HG03103 (cell line): ENCODE measurements around the gene KIF5C.

Source experiments
- ATAC-seq: cut with Tn5 transposase; IDR thresholded peaks from one replicate; pipeline ENCODE4 v1.9.1; 2021; ENCODE audit warnings: low read depth; ENCODE audit not compliant: unreplicated experiment

Gene KIF5C

DNA sequence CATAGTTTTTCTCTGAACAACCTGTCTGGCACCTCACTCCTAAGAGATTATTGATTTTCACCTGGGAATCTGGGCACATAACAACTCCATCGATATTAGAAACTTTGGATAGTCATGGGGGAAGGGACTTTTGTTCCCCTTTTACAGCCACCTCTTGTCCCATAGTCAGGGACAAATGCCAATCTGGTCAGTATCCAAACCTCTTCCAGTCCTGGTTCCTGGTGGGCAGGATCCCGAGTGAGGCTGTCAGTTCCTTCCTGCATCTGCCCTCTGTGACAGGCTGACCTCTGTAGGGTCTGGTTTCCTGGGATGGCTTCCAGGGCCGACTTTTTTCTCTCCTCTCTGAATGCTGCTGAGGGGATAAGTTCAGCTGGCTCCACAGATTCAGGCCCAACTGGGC, 11.0 kb downstream of the KIF5C start:
- ATAC-seq = no peak

DNA sequence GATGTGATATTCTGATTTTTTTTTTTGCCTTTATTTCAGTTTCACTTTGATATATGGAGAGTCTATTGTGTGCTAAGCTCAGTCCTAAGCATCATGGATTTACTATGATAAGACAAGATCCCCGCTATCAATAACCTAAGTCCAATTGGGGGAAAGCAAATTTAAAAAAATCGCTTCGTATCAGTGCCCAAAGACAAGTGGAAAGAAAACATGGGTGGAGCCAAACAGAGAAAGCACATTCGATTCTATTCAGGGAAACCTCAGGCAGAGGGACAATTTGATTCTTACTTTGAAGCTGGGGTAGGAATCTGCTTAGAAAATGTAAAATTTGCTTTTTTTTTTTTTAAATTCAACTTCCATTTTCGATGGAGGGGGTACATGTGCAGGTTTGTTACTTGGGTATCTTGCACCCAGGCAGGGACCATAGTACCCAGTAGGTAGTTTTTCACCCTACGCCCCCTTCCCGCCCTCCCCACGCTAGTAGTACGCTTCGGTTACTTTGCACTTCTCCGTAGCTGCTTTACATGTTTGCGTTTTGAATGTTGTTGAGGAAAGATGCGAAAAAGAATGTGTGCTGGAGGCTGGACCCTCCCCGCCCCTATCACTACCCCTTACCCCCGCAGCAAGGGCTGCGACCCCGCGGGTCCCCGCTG, 12.4 kb downstream of the KIF5C start:
- no peak for ATAC-seq

GRCh38 chr2:148888003-148888501, 13.0 kb downstream of the KIF5C start:
- ATAC-seq = no peak

DNA sequence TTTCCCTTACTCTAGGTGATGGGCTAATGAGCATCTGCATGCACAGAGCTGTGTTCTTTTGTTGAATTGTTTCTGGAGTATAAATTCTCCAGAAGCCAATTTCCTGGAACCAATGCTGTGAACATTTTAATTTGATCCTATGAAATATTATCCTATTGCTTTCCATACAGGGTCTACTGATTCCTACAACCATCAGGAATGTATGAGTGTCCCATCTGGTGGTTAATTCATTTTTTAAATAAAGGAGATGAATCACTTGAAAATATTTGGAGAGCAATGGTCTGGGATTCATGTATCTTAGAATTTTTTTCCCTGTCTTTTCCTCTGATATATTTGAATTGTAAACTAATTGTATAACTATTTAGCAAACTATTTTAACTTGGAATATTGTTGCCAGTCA, 14.0 kb downstream of the KIF5C start:
- ATAC-seq = no peak

- ATAC-seq = no peak
Observed at GRCh38 chr2:148893906-148894305, 18.9 kb downstream of the KIF5C start.

GRCh38 chr2:148896136-148896535, 21.1 kb downstream of the KIF5C start:
- no peak for ATAC-seq

- ATAC-seq = no peak
Observed at GRCh38 chr2:148899638-148900318, 24.8 kb downstream of the KIF5C start.

- no peak for ATAC-seq
Observed at GRCh38 chr2:148900350-148900837, 25.4 kb downstream of the KIF5C start.

GRCh38 chr2:148901142-148901541, 26.1 kb downstream of the KIF5C start:
- ATAC-seq = no peak

- ATAC-seq = no peak
Observed at GRCh38 chr2:148902798-148903197, 27.8 kb downstream of the KIF5C start.

DNA sequence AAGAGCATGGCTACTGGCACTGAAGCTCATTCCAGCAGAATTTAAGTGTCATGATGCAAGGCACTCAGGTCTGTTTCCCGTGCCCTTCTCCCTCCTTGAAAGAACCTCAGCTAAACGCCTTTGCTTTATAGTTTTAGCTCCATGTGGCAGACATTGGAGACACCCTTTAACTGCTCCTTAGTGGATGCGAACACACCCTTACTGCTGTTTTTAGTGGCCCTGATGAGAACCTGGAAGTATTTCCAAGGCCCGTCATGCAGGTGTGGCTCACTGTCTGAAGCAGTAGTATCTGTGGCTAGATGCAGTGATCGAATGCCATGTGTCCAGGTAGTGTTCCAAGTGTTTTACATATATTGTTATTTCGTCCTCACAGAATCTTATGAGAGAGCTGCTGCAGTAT, 28.3 kb downstream of the KIF5C start:
- ATAC-seq = no peak

DNA sequence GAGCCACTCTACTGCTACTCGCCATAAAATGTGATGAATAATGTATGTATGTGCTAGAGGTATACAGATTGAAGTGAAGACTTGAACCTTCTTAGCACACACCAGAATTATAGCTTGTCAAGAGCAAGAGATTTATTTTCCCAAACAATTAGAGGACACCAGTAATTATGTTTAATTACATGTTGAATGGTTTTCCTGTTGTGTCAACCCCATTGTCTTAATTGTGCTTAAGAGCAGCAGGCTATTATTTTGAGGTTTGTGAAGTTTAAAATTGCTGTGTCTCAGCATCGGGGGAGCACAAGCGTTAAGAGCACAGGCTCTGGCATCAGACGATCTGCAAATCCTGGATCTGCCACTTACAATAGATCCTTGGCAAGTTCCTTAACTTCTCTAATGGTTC, 29.0 kb downstream of the KIF5C start:
- ATAC-seq = no peak

DNA sequence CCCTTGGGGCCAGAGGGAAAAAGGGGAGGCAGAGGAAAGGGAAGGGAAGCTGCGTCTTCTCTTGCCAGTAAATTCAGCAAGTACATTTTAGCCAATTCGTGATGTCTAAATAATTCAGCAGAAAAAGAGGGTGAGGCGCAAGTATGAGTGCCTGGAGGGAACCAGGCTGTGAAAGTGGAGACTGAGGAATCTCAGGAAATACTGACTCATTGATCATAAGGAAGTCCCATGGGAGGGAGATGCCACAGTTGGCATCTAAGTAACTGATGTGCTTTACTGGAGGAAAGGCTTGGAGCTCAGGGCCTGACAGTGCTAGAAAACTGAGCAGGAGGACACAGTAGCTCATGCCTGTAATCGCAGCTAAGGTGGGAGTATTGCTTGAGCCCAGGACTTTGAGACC, 31.1 kb downstream of the KIF5C start:
- no peak for ATAC-seq

- ATAC-seq = no peak
Observed at GRCh38 chr2:148907085-148907785, 32.2 kb downstream of the KIF5C start.

DNA sequence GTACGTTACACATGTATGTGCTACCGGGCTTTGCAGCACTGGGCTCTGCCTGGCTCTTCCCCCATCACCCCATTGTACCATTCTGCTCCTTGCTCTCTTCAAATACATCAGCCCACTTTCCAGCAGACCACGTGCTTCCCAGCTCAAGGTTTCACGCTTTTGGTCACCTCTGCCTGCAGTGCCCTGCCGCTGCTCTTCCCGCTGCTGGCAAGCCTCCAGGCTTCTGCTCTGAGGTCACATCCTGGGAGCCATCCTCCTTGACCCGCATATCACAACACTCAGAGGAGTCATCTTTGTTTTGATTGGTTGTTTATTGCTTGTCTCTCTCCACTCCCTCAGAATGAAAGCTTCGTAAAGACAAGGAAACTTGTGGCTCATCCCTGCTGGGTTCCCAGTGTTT, 34.1 kb downstream of the KIF5C start:
- no peak for ATAC-seq

- ATAC-seq = no peak
Observed at GRCh38 chr2:148913061-148913460, 38.0 kb downstream of the KIF5C start.

GRCh38 chr2:148913492-148913891, 38.5 kb downstream of the KIF5C start:
- ATAC-seq = no peak

- ATAC-seq = no peak
Observed at GRCh38 chr2:148914463-148914862, 39.4 kb downstream of the KIF5C start.

- ATAC-seq = peak; percentile 60
Observed at GRCh38 chr2:148917431-148917830, 42.4 kb downstream of the KIF5C start.

GRCh38 chr2:148918554-148918953, 43.5 kb downstream of the KIF5C start:
- no peak for ATAC-seq

DNA sequence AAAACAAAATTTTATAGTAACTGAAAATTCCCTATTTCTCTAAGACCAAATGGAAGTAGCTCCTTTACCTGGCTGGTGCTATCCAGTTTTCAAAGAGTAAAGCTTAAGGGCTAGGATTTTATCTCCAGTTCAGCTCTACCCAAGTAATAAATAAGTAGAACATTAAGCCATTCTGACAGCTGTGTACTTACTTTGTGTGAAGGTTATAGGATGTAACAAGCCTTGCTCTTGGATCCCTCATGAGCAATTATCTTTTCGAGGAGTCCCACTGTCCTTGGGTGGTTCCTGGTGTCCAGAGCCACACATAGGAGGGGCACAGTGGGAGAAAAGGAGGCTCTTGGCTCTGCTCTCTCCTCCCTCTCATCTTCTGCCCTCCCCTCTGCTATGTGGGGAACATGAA, 45.5 kb downstream of the KIF5C start:
- ATAC-seq = no peak

GRCh38 chr2:148922062-148922461, 47.0 kb downstream of the KIF5C start:
- ATAC-seq = no peak
